Skin epidermis (tissue), 12 donors: Measurements from ENCODE around the gene ZP2.
"Not testable (repeated sequence)": the region's sequence is repeated elsewhere in the genome, so short reads cannot be mapped to it uniquely, and the experiment has no call there.

Experiments used
- H3K27ac ChIP-seq, 21 experiments: fragments of 200-600 bp; sonication (generic) in 11 of 21; one replicate each; pipeline ENCODE4 v1.5.0; 2020; ENCODE audit warnings: mild to moderate bottlenecking in 3 of 21, inconsistent platforms in 2 of 21, moderate library complexity in 2 of 21
- H3K4me3 ChIP-seq, 7 experiments: fragments of 200-600 bp; sonication (generic) in 2 of 7; one replicate each; pipeline ENCODE4 v1.5.0; 2020; ENCODE audit warnings: inconsistent platforms in 2 of 7, mild to moderate bottlenecking in 2 of 7, moderate library complexity in 1 of 7

The ZP2 gene

DNA sequence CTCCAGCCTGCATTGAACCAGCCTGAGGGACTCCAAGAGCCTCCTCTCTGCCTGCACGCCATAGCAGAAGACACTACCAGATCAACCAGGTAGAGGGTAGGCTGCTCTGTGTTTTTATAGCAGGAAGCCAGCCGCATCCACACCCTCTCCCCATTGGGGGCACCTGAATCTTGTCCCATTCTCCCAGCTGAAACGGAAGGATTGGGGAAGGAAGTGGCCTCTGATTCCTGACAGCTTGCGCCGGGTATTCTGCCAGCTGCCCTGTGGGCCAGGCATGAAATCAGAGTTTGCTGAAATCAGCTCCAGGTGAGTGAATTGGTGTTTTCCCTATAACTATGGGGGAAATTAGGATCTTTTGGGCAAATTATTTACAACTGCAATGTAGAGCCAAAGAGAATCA is at the start of gene ZP2:
ZP2 (minus strand) TSS at position 89 of the 400 bp plus-strand sequence; CDS start at position 62, 27 bp downstream.
- no peak within 1 kb of the TSS for H3K27ac ChIP-seq

DNA sequence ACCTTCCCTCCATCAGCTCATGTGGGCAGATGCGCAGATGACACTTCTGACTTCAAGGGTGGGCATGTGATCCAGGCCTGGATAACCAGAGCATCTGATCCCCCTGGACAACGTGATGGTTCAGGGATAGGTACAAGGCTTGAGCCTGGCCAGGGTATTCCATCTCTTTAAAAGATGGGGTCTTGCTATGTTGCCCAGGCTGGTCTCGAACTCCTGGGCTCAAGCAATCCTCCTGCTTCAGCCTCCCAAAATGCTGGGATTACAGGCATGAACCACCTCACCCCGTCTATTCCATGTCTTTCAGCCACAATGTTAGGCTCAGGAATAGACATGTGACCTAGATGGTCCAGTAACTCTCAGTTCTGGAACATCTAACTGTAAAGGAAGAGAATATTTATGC is 45.9 kb upstream of the ZP2 start:
- H3K27ac ChIP-seq, result no peak overlapping the region
- no peak overlapping the region for H3K4me3 ChIP-seq

More for the DNA sequence above, at the start of gene ZP2:
- H3K4me3 ChIP-seq, result no peak within 1 kb of the TSS

DNA sequence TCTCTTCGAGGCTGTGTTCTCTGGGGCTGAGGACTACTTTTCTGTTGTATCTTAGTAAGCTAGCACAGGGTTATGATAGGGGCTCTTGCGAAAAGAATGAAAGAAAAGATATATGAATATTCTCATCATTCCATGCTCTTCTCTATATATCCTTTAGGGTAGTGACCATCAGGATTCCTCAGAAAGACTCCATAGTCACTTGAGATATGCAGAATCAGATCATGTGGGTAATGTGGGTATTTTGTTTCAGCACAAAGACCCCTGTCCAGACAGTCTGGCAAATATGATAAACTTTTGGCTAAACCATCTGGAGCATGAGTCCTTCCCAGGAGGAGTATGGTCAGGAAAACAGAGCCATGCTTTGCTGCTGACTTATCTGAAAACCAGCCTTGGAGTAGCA is 45.3 kb upstream of the ZP2 start:
- Histone ChIP-seq H3K27ac (no peak overlapping the region), H3K4me3 (no peak overlapping the region)

DNA sequence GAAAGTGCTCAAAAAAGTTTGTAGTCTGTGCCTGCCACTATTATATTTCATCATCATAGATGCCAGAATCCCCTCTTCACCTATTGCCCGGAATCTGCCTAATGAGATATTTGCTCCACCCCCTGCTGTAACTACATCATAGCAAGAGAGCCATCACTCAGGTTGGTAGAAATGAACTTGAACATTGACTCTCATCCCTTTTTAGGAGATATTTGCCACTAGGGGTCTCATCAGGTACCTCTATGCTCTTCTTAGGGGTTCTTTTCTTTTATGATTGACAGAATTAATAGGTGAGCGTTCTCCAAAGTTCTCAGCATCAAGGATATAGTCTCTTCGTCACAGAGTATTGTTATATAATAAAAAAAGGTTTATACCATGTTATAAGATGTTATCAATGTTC is 42.1 kb upstream of the ZP2 start:
- H3K27ac ChIP-seq, result no peak overlapping the region
- no peak overlapping the region for H3K4me3 ChIP-seq

DNA sequence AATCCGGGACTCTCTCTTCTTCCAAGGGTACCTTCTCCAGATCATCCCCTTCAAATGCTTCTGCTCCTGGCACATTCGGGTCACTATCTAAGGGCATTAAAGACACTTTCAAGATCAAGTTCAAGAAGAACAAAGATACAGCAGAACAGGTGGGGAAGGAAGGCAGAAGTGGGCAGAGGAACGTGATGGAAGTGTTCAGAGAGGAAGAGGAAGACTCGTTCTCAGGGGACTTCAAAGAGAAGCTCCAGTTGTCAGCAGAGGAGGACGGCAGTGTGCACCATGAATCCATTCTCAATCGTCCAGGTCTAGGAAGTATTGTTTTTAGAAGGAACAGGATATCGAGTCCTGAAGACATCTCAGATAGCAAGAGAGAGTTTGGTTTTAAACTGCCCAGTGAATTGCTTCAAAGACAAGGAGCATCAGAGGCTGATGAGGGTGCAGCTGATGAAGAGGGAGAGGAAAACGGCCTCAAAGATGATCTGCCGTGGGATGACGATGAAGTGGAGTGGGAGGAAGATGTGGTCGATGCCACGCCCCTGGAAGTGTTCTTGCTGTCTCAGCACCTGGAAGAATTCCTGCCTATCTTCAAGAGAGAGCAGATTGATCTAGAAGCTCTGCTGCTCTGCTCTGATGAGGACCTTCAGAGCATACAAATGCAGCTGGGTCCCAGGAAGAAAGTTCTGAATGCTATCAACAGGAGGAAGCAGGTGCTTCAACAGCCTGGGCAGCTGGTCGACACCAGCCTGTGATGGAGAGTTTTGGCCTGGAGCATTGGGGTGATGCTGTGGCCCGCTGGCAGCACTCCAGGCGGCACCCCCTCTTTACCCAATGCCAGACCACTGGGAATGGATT is 38.9 kb upstream of the ZP2 start:
- no peak overlapping the region for H3K4me3 ChIP-seq
- H3K27ac ChIP-seq, result no peak overlapping the region

DNA sequence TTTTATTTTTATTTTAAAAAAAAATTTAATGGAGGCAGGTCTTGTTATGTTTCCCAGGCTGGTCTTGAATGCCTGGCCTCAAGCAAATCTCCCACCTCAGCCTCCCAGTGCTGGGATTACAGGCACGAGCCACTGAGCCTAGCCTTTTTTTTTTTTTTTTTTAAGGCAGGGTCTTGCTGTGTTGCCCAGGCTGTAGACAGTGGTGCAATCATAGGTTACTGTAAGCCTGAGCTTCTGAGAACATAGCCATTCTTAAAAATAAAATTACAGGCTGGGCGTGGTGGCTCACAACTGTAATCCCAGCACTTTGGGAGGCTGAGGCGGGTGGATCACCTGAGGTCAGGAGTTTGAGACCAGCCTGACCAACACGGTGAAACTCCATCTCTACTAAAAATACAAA is 36.8 kb upstream of the ZP2 start:
- H3K27ac ChIP-seq, H3K4me3 ChIP-seq: not testable (repeated sequence)

DNA sequence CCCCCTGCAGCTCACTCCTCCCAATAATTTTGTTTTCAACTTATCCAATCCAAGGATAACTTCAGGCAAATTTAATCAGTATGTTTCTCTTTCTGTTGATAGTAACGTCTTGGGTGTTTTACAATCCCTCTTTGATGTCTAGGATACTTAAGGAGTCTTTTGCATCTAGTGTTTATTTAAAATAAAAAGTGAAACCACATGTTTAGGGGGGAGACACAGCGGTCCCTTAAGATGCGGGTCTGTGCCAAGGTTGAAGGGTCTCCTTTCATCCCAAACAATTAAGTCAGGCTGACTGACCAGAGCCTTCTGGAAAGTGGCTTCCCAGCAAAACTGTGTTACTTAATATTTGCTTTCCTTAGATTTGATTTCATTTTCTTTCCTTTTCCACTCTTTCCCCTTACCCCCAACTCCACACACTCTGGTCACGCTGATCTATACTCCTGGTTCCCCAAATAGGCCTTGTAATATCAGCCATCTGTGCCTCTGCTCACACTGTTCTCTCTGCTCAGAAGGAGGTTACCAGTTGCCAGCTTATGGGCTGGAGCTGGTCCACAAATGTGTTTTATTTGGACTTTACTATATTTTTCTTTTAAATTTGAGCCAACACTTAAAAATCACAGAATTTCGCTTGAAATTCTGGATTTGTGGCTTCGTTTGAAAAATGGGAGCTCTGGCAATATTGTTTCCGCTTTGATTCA is 33.3 kb upstream of the ZP2 start:
- Histone ChIP-seq H3K4me3 (no peak overlapping the region), H3K27ac (no peak overlapping the region)

DNA sequence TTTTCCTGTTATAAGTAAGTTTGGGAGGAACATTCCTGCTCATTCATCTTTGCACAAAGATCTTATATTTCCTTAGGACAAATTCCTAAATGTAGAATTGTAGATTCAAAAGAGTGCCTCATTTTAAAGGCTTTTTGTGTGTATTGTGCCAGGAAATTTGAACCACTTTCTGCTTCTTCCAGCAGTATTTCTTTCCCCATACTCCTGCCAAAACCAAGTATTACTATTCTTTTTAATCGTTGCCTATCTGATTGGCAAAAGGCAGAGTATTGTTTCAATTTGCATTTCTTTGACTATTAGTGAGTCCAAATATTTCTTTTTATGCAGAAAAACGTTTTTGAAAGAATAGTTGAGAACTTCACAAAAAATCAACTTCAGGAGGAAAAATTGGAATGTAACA is 31.4 kb upstream of the ZP2 start:
- no peak overlapping the region for H3K4me3 ChIP-seq
- no peak overlapping the region for H3K27ac ChIP-seq

DNA sequence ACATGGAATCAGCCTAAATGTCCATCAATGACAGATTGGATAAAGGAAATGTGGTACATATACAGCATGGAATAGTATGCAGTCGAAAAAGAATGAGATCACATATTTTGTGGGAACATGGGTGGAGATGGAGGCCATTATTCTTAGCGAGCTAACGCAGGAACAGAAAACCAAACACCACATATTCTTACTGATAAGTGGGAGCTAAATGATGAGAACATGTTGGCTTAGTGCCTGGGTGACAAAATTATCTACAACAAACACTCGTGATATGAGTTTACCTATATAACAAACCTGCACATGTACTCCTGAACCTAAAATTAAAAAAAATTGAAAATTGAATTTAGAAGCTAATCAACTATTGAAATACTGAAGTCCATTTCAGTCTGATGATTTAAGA is 28.3 kb upstream of the ZP2 start:
- Histone ChIP-seq H3K4me3 (no peak overlapping the region), H3K27ac (no peak overlapping the region)

DNA sequence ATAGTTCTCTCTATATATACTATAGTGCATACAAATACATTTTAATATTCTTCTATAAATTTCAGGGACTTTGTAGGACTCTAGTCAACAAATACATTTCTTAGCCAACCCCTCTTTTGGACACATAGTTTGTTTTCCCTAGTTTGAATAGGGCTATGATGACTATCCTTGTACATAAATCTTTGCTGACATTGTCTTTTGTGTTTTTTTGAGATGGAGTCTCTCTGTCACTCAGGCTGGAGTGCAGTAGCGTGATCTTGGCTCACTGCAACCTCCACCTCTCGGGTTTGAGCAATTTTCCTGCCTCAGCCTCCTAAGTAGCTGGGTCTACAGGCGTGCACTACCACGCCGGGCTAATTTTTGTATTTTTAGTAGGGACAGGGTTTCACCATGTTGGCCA is 25.5 kb upstream of the ZP2 start:
- no peak overlapping the region for H3K4me3 ChIP-seq

DNA sequence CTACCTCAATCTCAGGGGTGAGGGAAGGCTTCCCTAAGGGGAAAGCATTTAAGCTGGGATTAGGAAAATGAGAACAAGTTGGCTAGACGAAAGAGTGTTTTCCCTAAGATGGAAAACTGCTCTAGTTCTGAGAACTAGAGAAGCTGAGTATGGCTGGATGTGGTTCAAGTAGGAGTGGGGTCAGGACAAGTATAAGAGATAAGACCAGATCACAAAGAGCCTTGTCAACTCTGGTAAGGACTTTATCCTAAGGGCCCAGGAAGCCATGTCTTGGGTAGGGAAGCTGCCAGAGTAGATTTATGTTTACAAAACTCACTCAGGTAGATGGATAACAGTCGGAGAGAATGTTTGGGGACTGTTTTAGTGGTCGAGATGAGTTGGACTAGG is 23.8 kb upstream of the ZP2 start:
- H3K27ac ChIP-seq, result no peak overlapping the region
- no peak overlapping the region for H3K4me3 ChIP-seq

More for the DNA sequence above, 25.5 kb upstream of the ZP2 start:
- no peak overlapping the region for H3K27ac ChIP-seq

DNA sequence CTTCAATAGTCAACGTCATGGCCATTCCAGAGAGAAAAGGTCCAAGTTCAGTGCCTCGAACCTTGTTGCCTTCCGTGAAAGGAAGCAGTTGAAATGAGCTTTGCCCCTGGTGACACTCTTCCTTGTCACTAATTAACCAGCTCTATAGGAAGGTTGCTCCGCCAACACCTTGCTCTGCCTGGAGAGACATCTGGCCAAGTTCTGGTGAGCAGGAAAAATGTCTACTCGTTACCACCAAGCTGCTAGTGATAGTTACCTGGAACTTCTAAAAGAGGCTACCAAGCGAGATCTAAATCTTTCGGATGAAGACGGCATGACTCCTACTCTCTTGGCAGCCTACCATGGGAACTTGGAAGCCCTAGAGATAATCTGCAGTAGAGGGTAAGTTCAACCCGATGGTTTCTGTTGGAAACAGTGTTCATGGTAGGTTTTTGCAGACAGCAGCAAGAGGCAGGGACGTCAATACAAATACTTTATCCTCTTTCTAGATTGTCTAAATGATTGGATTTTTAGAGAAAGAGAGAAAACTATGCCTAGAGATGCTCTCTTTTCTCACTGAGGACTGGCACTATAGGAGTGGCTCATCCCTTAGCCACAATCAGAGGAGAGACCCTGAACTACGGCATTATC is 22.3 kb upstream of the ZP2 start, which contains the start of gene ANKS4B:
ANKS4B (plus strand) TSS at position 179 of the 630 bp plus-strand sequence; CDS start at position 218, 39 bp downstream.
- no peak within 1 kb of the TSS for H3K27ac ChIP-seq
- H3K4me3 ChIP-seq, result no peak within 1 kb of the TSS

DNA sequence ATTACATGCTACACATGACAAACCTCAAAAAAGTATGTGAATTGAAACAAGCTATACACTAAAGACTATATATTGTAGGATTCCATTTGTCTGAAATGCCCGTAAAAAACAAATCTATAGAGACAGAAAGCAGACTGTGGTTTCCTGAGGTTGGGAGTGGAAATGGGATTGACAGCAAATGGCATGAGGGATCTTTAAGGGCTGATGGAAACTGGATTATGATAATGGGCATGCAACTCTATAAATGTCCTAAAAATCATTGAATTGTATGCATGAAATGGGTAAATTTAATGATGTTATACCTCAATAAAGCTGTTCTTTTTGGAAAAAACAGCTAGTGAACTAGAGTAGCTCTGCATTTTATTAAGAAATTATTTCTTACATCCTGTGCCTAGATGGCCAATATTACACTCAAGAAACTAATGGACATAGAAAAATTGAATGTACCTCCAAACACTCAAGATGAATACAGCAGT is 21.7 kb upstream of the ZP2 start:
- Histone ChIP-seq H3K27ac (no peak overlapping the region), H3K4me3 (no peak overlapping the region)

DNA sequence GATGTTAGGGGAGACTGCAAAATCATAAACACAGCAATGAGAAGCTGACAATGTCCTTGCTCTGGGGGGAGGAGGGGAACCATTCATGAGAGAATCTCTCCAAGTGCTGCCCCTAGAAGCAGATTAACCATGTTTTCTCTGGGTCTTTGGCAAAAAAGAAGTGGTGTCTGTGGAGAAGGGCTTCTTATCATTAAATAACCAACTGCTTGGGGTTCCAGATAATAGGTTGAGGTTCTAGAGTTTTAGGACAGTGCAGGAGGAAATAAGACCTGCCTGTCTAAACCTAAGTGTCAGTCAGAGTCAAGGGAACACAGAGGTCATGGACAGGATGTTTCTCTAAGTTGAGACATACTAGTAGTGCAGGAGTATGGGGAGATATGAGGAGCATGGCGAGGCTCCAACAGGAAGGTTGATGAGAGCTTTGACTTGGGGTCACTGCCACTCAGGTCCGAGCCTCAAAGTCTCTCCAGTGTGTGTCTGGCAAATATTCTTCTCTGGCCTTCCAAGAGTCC is 17.0 kb upstream of the ZP2 start:
- H3K4me3 ChIP-seq, result no peak overlapping the region

DNA sequence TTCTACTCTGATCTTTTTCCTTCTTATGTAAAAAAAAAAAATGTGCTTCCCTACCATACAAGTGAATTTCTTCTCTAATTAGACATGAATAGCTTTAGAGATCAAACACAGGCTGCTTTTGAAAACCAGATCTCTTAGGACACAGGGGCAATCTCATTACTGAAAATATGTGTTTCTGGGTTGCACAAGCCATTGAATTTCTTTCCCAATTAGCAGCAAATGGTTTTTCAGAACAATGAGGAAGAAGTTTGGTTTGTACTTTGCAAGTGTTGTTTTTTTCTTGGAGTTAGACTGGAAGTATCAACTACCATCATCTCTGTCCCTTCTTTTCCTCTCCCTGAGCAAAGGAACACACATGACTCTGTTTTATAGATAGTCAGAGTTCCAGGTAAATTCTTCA is 16.5 kb upstream of the ZP2 start:
- H3K4me3 ChIP-seq, result no peak overlapping the region
- no peak overlapping the region for H3K27ac ChIP-seq

More for the DNA sequence above, 17.0 kb upstream of the ZP2 start:
- H3K27ac ChIP-seq, result no peak overlapping the region

DNA sequence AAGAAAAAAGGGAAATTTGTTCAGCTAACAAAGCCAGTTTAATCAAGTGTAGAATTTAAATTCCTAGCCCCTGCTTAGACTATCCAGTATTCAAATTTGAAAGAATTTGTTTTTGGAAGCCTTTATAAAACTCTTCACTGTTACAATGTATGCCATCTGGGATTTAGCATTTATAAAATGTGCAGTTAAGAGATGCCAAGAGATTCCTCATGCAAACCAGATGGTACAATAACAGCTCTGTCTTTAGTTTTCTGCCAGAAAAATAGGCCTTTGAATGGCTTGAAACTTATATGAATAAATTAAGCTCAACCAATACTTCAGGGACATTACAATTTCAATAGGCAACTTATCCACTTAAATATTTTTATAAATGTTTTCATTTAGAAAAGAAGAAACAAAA is 15.4 kb upstream of the ZP2 start:
- H3K27ac ChIP-seq, result no peak overlapping the region

DNA sequence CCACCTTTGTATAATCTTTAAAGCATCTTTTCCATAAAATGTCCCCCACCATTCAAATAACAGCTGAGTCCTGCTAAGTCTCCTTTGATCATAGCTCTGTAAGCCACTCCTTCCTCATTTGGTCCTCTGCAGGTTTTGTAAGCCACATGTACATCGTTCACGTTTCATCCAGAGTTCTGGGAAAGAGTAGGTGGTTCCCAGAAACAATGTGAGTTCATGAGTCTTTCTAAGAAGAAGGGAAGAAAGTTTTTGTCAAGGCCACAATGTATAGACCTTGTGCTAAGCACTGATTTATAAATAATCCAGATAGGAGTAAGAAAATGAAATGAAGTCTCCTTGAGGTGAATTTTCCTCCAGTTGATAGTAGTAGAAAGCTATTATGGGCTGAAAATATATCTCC is 13.4 kb upstream of the ZP2 start:
- no peak overlapping the region for H3K27ac ChIP-seq
- H3K4me3 ChIP-seq, result no peak overlapping the region

More for the DNA sequence above, 15.4 kb upstream of the ZP2 start:
- no peak overlapping the region for H3K4me3 ChIP-seq

DNA sequence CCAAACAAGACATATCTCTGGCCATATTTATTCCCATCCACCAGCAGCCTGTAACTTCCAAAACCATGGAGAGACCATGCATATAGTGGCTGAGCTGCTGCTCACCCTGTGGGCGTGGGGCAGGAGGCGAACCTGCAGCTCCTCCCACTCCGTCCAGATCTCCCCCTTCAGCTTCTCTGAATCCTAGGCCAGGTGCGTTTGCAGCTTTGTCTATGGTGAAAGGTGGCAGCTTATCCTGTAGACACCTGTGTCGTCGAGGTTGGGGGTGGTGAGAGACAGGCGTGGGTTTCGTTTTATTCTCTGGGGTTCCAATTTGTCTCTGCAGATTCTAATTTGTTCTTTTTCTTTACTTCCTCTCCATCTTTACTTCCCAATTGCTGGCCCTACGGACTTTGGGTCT is 12.4 kb upstream of the ZP2 start:
- no peak overlapping the region for H3K4me3 ChIP-seq
- H3K27ac ChIP-seq, result no peak overlapping the region

DNA sequence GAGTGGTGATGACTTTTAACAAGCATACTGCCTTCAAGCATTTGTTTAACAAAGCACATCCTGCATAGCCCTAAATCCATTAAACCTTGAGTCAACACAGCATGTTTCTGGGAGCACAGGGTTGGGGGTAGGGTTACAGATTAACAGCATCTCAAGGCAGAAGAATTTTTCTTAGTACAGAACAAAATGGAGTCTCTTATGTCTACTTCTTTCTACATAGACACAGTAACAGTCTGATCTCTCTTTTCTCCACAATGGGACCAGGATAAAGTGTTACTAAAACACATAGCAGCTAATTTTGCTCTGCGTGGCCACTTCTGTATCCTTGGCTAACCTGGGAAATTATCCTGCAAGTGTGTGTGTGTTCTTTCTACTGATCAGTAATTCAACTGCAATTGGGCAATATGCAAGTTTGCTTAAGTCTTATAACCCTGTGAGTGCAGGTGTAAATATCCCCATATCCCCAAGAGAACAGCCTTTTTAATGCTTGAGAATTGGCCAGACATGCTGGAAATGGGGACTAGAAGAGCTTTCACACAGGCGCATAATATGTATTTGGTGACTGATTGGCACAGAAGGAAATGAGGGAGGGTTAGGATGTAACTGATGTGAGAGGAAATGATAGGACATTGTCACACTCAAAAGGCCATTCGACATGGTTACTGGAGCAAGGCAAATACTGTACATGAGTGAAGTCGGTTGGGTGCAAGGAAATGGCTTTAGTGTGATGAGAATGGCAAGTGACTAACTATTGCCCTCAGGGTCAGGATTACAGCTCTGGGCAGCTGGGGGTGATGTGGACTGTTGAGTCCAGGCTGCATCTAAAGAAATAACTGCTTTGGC is 11.3 kb upstream of the ZP2 start:
- no peak overlapping the region for H3K4me3 ChIP-seq

DNA sequence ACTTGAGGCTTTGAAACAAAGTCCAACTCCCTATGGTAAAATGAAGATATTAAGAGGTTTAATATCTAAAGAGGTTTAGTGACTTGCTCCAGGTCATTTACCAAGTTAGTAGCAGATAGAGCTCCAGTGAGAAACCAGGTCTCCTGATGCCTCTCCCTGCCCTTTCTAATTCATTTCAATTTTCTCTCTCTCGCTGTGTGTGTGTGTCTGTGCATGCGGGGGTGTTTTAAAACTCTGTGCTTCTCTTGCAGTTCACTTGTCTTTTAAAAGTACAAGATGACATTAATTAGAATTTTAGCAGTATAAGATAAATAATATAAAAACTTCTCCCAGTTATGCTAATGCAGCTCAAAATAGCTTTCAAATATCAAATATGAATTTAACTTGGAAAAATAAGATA is 8.2 kb upstream of the ZP2 start:
- H3K4me3 ChIP-seq, result no peak overlapping the region
- H3K27ac ChIP-seq, result no peak overlapping the region

More for the DNA sequence above, 11.3 kb upstream of the ZP2 start:
- no peak overlapping the region for H3K27ac ChIP-seq
